Measurements from ENCODE around the gene NCLN. TPM values are rescaled to one million over a fixed set of nuclear protein-coding genes. Genes with fewer than 3 reads are reported as not detected.

NCLN gene
- total and polyA plus RNA-seq, 2 donors (not counting 1 experiment from before 2014, with no cell fraction given), result 33.0 to 35.8 TPM

DNA sequence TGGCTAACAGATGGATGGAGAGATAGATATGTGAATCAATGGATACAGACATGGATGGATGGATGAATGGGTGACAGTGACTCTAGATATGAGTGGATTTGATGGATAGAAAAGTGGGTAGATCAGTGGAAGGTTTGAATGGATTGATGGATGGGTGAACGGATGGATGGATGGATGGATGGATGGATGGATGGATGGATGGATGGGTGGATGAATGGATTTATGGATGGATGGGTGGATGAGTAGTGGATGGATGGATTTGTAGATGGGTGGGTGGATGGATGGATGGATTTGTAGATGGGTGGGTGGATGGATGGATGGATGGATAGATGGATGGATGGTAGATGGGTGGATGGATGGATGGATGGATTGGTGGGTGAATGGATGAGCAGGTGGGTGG is 45.6 kb downstream of the NCLN start:
- Histone ChIP-seq H3K9me3 (ENCODE audit: control insufficient read depth, insufficient read depth, low read depth, low read length) (no peaks in the 10 kb centered on the region), H3K27ac (ENCODE audit: insufficient read depth, low read length) (no peak overlapping the region), H3K4me3 (replicated peaks in 1 of 4; ENCODE audit: control extremely low read depth in 1 of 4, insufficient read depth in 1 of 4, low read depth in 3 of 4, low read length in 4 of 4) (no peak overlapping the region), H3K9ac (ENCODE audit: insufficient read depth, low read length) (no peak overlapping the region), H3K4me1 (ENCODE audit: control insufficient read depth, extremely low read depth, insufficient read depth, low read length) (no peaks in the 10 kb centered on the region), H2AFZ (ENCODE audit: low read length) (no peak overlapping the region), H3K4me2 (ENCODE audit: extremely low read depth, insufficient read depth, low read length) (no peak overlapping the region), H3K27me3 (ENCODE audit: control insufficient read depth, insufficient read depth, low read length) (peaks cover 41% of the 10 kb centered on the region), H3K36me3 (ENCODE audit: control insufficient read depth, insufficient read depth, low read length) (no peaks in the 10 kb centered on the region), H4K20me1 (ENCODE audit: control insufficient read depth, extremely low read depth, insufficient read depth, low read length) (no peaks in the 10 kb centered on the region), H3K79me2 (ENCODE audit: control insufficient read depth, insufficient read depth, low read length) (no peaks in the 10 kb centered on the region)
- TF ChIP-seq EZH2 (IDR thresholded peaks at IDR 0.05; ENCODE audit: low read length, missing control alignments), result no peak
- TF ChIP-seq, protein P1, sequence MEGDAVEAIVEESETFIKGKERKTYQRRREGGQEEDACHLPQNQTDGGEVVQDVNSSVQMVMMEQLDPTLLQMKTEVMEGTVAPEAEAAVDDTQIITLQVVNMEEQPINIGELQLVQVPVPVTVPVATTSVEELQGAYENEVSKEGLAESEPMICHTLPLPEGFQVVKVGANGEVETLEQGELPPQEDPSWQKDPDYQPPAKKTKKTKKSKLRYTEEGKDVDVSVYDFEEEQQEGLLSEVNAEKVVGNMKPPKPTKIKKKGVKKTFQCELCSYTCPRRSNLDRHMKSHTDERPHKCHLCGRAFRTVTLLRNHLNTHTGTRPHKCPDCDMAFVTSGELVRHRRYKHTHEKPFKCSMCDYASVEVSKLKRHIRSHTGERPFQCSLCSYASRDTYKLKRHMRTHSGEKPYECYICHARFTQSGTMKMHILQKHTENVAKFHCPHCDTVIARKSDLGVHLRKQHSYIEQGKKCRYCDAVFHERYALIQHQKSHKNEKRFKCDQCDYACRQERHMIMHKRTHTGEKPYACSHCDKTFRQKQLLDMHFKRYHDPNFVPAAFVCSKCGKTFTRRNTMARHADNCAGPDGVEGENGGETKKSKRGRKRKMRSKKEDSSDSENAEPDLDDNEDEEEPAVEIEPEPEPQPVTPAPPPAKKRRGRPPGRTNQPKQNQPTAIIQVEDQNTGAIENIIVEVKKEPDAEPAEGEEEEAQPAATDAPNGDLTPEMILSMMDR (conservative IDR thresholded peaks at IDR 0.05 in 1 of 2, IDR thresholded peaks at IDR 0.05 in 1 of 2; ENCODE audit: low read depth in 1 of 2, low read length in 2 of 2), result no peak
- DNase-seq (ENCODE audit: low read depth in 2 of 2), result no peak

DNA sequence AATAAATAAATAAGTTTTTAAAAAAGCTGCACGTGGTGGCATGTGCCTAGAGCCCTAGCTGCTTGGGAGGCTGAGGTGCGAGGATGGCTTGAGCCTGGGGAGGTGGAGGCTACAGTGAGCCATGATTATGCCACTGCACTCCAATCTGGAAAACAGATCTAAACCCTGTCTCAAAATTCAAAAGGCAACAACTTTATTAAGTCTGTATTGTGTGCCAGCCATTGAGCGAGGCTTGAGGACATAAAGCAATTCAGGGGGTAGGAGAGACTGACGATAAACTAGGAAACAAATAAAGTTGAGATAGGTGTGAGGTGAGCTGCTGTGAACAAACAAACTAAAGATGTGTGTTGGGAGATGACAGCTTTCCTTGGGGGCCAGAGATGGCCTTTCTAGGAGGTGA is 47.4 kb downstream of the NCLN start:
- Histone ChIP-seq H3K4me3 (replicated peaks in 1 of 4; ENCODE audit: control extremely low read depth in 1 of 4, insufficient read depth in 1 of 4, low read depth in 3 of 4, low read length in 4 of 4) (no peak overlapping the region), H3K9ac (ENCODE audit: insufficient read depth, low read length) (no peak overlapping the region), H3K9me3 (ENCODE audit: control insufficient read depth, insufficient read depth, low read depth, low read length) (no peaks in the 10 kb centered on the region), H3K79me2 (ENCODE audit: control insufficient read depth, insufficient read depth, low read length) (no peaks in the 10 kb centered on the region), H3K36me3 (ENCODE audit: control insufficient read depth, insufficient read depth, low read length) (no peaks in the 10 kb centered on the region), H3K27ac (ENCODE audit: insufficient read depth, low read length) (no peak overlapping the region), H2AFZ (ENCODE audit: low read length) (no peak overlapping the region), H4K20me1 (ENCODE audit: control insufficient read depth, extremely low read depth, insufficient read depth, low read length) (no peaks in the 10 kb centered on the region), H3K27me3 (ENCODE audit: control insufficient read depth, insufficient read depth, low read length) (peaks cover 22% of the 10 kb centered on the region), H3K4me2 (ENCODE audit: extremely low read depth, insufficient read depth, low read length) (no peak overlapping the region), H3K4me1 (ENCODE audit: control insufficient read depth, extremely low read depth, insufficient read depth, low read length) (no peaks in the 10 kb centered on the region)
- no peak for TF ChIP-seq EZH2 (IDR thresholded peaks at IDR 0.05; ENCODE audit: low read length, missing control alignments)
- TF ChIP-seq, protein P1 (conservative IDR thresholded peaks at IDR 0.05 in 1 of 2, IDR thresholded peaks at IDR 0.05 in 1 of 2; ENCODE audit: low read depth in 1 of 2, low read length in 2 of 2), result no peak
- DNase-seq (ENCODE audit: low read depth in 2 of 2), result no peak

DNA sequence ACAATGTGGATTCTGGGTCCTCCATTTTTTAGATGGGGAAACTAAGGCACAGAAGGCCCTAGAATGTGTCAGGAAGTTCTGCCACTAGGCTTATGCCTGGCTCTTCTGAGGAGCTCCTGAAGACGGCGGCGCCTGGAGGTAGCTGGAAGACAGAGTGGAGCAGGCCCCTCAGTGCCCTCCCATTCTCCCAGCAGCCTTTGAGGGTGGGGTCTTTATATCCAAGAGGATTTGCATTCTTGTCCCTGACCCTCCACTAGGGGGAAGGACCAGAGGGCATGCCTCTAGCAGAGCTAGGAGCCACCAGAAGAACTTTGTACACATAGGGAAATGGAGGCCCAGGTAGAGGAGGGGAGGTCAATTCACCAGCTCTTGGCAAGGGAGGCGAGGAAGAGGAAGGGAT is 48.1 kb downstream of the NCLN start:
- Histone ChIP-seq H3K36me3 (ENCODE audit: control insufficient read depth, insufficient read depth, low read length) (no peaks in the 10 kb centered on the region), H3K27ac (ENCODE audit: insufficient read depth, low read length) (no peak overlapping the region), H3K79me2 (ENCODE audit: control insufficient read depth, insufficient read depth, low read length) (no peaks in the 10 kb centered on the region), H3K9ac (ENCODE audit: insufficient read depth, low read length) (no peak overlapping the region), H3K4me3 (replicated peaks in 1 of 4; ENCODE audit: control extremely low read depth in 1 of 4, insufficient read depth in 1 of 4, low read depth in 3 of 4, low read length in 4 of 4) (no peak overlapping the region), H2AFZ (ENCODE audit: low read length) (no peak overlapping the region), H3K27me3 (ENCODE audit: control insufficient read depth, insufficient read depth, low read length) (peaks cover 20% of the 10 kb centered on the region), H3K9me3 (ENCODE audit: control insufficient read depth, insufficient read depth, low read depth, low read length) (no peaks in the 10 kb centered on the region), H4K20me1 (ENCODE audit: control insufficient read depth, extremely low read depth, insufficient read depth, low read length) (no peaks in the 10 kb centered on the region), H3K4me2 (ENCODE audit: extremely low read depth, insufficient read depth, low read length) (no peak overlapping the region), H3K4me1 (ENCODE audit: control insufficient read depth, extremely low read depth, insufficient read depth, low read length) (no peaks in the 10 kb centered on the region)
- TF ChIP-seq, protein P1 (conservative IDR thresholded peaks at IDR 0.05 in 1 of 2, IDR thresholded peaks at IDR 0.05 in 1 of 2; ENCODE audit: low read depth in 1 of 2, low read length in 2 of 2), result no peak
- no peak for TF ChIP-seq EZH2 (IDR thresholded peaks at IDR 0.05; ENCODE audit: low read length, missing control alignments)
- no peak for DNase-seq (ENCODE audit: low read depth in 2 of 2)
